Mesodermal cell (in vitro differentiated cells): ENCODE results near the gene CRYBG1.
"Not testable (repeated sequence)": the region's sequence is repeated elsewhere in the genome, so short reads cannot be mapped to it uniquely, and the experiment has no call there.

Source experiments
- H3K27ac ChIP-seq: 2 replicates; pipeline ENCODE4 v1.7.0; 2013; ENCODE audit warnings: mild to moderate bottlenecking, low read depth, low read length, moderate library complexity; ENCODE audit not compliant: severe bottlenecking
- H3K36me3 ChIP-seq: 2 replicates; pipeline ENCODE4 v1.7.1; 2013; ENCODE audit warnings: mild to moderate bottlenecking, low read length, moderate library complexity; ENCODE audit not compliant: control insufficient read depth, insufficient read depth
- H3K4me1 ChIP-seq: one replicate; pipeline ENCODE4 v1.7.1; 2013; ENCODE audit warnings: mild to moderate bottlenecking, low read length; ENCODE audit not compliant: insufficient read depth, control insufficient read depth, poor library complexity, severe bottlenecking
- H3K4me3 ChIP-seq: 2 replicates; pipeline ENCODE4 v1.7.0; 2013; ENCODE audit warnings: low read length, control low read depth, mild to moderate bottlenecking; ENCODE audit not compliant: insufficient read depth, poor library complexity, severe bottlenecking; ENCODE audit errors: extremely low read depth
- H3K9me3 ChIP-seq: 2 replicates; pipeline ENCODE4 v1.7.1; 2013; ENCODE audit warnings: mild to moderate bottlenecking, low read length, moderate library complexity; ENCODE audit not compliant: control insufficient read depth
- WGBS, 2 experiments: methylation state at CpG; one replicate each; pipeline ENCODE4 v1.1.5; 2013; ENCODE audit warnings: missing lambda C conversion rate in 2 of 2; ENCODE audit not compliant: insufficient coverage in 2 of 2; 5-methylcytosine and 5-hydroxymethylcytosine counted together

CRYBG1 gene

DNA sequence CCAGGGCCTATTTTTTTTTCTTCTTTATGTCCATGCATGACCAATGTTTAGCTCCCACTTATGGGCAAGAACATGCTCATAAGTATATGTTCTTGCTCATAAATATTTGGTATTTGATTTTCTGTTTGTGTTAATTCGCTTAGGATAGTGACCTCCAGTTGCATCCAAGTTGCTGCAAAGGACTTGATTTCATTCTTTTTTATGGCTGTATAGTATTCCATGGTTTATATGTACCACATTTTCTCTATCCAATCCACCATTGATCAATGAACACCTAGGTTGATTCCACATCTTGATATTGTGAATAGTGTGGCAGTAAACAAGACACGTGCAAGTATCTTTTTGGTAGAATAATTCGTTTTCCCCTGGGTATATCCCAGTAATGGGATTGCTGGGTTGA is 190.6 kb downstream of the CRYBG1 start:
- no peaks in the 10 kb centered on the region for H3K9me3 ChIP-seq
- H3K4me1 ChIP-seq, result peaks cover 21% of the 10 kb centered on the region
- no peak overlapping the region for H3K4me3 ChIP-seq
- no peak overlapping the region for H3K27ac ChIP-seq
- no peaks in the 10 kb centered on the region for H3K36me3 ChIP-seq
- WGBS, 2 experiments, result 83% methylated on average over 1 of the region's 3 CpGs; no CpG with 5 or more reads in 1 of the 2 experiments

DNA sequence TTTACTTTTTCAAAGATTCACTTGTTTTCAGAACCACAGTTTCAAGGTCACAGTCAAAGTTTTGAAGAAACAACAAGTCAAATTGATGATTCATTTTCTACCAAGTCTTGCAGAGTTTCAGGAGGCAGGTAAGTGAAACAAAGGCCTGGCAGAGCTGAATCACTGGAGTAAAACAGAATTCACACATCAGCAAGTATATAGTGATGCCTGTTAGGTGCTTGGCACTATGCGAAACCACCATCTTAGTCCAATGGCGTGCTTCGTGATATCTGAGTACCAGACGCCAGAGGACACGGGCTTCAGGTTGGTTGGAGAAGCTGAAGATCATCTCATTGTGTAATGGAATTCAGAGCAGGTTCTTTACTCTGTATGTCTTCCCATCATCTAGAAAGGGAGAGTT is 192.9 kb downstream of the CRYBG1 start:
- H3K36me3 ChIP-seq, result no peaks in the 10 kb centered on the region
- WGBS, 2 experiments, result 100% methylated on average over 5 of the region's 5 CpGs

DNA sequence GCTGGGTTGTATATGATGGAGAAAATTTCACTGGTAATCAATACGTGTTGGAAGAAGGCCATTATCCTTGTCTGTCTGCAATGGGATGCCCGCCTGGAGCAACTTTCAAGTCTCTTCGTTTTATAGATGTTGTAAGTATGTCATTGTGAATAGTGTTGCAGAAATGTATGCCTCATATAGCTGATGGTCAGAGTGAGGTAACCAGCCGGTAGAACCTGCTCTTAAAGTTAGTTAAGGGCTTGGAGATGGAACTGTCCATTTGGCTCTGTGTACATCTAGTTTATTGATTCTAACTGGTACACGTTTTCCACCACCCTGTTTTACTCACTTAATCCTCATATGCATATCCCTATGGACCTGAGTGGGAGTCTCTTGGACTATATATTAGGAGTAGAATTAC is 195.2 kb downstream of the CRYBG1 start:
- WGBS, 2 experiments, result 83 to 84% methylated on average over 3 to 4 of the region's 5 CpGs
- Histone ChIP-seq H3K36me3 (no peaks in the 10 kb centered on the region), H3K9me3 (no peaks in the 10 kb centered on the region), H3K4me3 (no peak overlapping the region), H3K27ac (no peak overlapping the region), H3K4me1 (no peaks in the 10 kb centered on the region)

More for the DNA sequence above, 192.9 kb downstream of the CRYBG1 start:
- Histone ChIP-seq H3K4me3 (no peak overlapping the region), H3K27ac (no peak overlapping the region), H3K9me3 (no peaks in the 10 kb centered on the region), H3K4me1 (peaks cover under 1% of the 10 kb centered on the region)

DNA sequence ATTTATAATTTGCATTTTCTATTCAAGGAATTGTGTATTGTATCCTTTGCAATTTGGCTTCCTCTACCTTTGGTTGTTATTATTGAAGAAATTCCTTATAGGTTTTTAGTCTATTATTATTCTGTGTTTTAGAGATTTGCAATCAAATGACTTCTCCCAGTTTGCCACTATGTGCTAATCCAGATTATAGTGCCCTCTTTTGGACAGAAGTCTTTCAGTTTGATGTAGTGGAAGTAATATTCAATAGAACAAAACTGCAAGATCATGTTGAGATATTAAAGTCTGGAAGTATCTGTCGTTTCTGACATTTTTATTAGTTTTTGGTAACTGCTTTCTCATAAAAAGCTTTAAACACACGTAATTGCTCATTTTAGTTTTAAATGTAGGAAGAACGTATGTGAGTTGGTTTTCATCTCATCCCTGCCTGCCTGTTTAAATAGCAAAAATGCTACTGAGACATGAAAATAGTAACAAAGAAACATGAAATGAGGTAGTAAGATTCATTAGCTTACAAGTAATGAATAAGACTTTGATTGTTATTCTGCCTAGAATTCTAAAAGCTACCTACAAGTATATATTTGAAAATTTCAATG is 195.9 kb downstream of the CRYBG1 start:
- H3K4me1 ChIP-seq, result no peaks in the 10 kb centered on the region
- no peak overlapping the region for H3K4me3 ChIP-seq
- H3K27ac ChIP-seq, result no peak overlapping the region
- H3K36me3 ChIP-seq, result no peaks in the 10 kb centered on the region
- WGBS, 2 experiments, result 80% methylated on average over 1 of the region's 3 CpGs; no CpG with 5 or more reads in 1 of the 2 experiments
- no peaks in the 10 kb centered on the region for H3K9me3 ChIP-seq

DNA sequence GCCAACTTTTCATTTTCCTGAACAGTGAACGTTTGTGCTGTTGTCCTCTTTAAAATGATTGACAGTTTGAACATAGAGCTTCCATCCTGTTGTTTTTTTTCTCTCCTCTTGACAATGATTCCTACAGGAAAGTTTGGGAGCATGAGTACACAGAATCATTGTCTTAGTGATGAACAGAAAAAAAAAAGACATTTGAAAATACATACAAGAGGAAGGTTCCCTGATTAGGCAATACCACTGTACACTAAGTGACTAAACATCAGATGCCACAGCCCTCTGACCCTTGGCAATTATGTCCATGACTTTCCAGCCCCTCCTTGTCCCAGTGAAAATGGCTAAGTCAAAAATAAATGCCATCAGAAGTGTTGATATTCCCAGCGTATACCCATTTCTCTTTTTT is 197.3 kb downstream of the CRYBG1 start:
- no peak overlapping the region for H3K4me3 ChIP-seq
- WGBS, 2 experiments, result 80 to 88% methylated on average over 1 to 2 of the region's 2 CpGs
- no peaks in the 10 kb centered on the region for H3K36me3 ChIP-seq
- H3K27ac ChIP-seq, result no peak overlapping the region
- H3K4me1 ChIP-seq, result peaks cover 5% of the 10 kb centered on the region
- H3K9me3 ChIP-seq, result no peaks in the 10 kb centered on the region

DNA sequence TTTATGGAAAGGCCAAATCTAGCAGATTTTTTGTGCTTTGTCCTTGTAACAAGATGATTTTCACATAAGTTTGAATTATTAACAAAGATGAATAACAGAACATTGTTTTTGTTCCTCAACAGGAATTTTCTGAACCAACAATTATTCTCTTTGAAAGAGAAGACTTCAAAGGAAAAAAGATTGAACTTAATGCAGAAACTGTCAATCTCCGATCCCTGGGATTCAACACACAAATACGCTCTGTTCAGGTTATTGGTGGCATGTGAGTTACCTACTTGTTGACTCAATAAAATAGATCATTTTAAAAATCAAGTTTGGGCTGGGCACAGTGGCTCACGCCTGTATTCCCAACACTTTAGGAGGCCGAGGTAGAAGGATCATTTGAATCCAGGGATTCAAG is 197.8 kb downstream of the CRYBG1 start:
- Histone ChIP-seq H3K9me3 (no peaks in the 10 kb centered on the region), H3K4me3 (no peak overlapping the region), H3K27ac (no peak overlapping the region), H3K36me3 (no peaks in the 10 kb centered on the region), H3K4me1 (peaks cover 5% of the 10 kb centered on the region)
- 88 to 94% methylated on average over 2 to 3 of the region's 4 CpGs for WGBS, 2 experiments

DNA sequence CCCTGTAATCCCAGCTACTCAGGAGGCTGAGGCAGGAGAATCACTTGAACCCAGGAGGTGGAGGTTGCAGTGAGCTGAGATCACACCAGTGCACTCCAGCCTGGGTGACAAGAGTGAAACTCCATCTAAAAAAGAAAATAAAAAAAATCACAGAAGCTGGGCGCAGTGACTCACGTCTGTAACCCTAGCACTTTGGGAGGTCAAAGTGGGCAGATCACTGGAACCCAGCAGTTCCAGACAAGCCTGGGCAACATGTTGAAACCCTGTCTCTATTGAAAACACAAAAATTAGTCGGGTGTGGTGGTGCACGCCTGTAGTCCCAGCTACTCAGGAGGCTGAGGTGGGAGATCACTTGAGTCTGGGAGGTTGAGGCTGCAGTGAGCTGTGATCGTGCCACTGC is 199.1 kb downstream of the CRYBG1 start:
- not testable (repeated sequence) for H3K4me1 ChIP-seq, H3K4me3 ChIP-seq, H3K27ac ChIP-seq, H3K36me3 ChIP-seq, H3K9me3 ChIP-seq
- 93 to 97% methylated on average over 4 to 5 of the region's 5 CpGs for WGBS, 2 experiments

DNA sequence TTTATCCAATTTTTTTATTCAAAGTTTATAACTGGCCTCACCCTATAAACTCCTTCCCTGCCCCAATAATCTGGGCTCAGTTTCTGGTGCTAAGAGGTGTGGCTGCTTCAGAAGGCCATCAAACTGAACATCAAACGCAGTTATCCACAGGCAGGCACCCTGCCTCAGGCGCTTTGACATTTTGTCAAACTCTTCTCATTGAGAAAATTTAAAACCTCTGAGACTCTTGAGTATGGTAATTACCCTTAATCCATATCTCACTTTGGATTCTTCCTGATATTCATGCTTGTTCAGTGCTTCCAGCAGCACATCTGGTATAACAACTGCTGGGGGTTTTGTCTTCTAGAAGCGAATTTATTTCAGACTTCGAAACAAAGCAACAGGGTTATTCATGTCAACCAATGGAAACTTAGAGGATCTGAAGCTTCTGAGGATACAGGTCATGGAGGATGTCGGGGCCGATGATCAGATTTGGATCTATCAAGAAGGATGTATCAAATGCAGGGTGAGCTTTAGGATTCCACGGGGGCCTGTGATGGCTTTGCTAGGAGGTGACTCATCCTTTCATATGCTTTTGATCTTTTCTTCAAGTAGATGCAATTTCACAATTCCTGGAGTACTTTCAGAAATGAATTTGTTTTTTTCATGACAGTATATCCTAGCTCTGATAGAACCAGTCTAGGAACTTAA is 200.6 kb downstream of the CRYBG1 start:
- H3K4me1 ChIP-seq, result peaks cover 5% of the 10 kb centered on the region
- WGBS, 2 experiments, result 95 to 98% methylated on average over 6 of the region's 7 CpGs
- no peaks in the 10 kb centered on the region for H3K9me3 ChIP-seq
- no peaks in the 10 kb centered on the region for H3K36me3 ChIP-seq
- H3K4me3 ChIP-seq, result no peak overlapping the region
- H3K27ac ChIP-seq, result no peak overlapping the region

DNA sequence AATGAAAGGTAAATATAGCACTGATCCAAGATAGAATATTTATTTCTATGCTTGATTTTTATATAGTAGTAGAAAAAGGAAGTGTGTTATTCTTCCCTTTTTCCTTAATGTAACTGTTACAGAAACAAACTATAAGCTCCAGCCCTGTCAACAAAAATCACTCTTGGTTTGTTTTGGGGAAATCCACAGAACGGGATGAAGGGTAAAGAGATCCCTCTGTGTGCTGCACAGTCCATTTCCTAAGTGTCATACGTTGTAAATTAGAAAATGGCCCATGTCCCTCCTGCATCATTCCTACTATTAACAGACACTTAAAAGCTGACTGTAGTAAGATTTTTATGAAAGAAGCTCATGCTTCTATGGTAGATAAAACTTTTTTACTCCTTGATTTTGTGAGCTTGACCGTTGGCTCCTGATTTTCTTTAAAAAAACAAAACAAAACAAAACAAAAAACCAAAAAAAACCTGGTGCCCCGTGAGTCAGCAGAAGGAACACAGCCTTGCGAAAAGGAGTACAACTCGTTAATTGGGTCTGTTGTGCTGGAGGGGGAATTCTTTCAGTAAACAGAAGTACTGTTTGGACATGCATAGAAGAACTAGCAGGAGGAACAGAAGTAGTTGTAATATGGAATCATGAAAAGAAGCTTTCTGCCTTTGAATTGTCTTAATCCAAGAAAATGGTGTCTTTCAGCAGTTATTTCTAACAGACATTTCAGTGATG is 201.3 kb downstream of the CRYBG1 start:
- Histone ChIP-seq H3K4me1 (peaks cover 5% of the 10 kb centered on the region), H3K9me3 (no peaks in the 10 kb centered on the region), H3K27ac (no peak overlapping the region), H3K36me3 (no peaks in the 10 kb centered on the region), H3K4me3 (no peak overlapping the region)
- 82 to 93% methylated on average over 3 of the region's 6 CpGs for WGBS, 2 experiments

DNA sequence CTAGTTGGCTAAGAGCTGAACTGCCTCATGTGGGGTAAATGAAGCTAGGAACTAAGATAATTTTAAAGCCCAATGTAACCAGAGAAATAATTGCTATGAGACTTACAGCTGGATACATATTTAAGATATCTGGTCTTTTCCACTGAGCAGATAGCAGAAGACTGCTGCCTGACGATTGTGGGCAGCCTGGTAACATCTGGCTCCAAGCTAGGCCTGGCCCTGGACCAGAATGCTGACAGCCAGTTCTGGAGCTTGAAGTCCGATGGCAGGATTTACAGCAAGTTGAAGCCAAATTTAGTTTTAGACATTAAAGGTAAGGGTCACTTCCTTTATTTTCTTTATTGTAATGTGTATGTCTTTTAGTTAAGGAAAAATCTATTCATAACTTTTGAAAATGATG is 203.1 kb downstream of the CRYBG1 start:
- H3K27ac ChIP-seq, result no peak overlapping the region
- no peak overlapping the region for H3K4me3 ChIP-seq
- no peaks in the 10 kb centered on the region for H3K36me3 ChIP-seq
- WGBS, 2 experiments, result 76 to 87% methylated on average over 1 to 2 of the region's 2 CpGs
- H3K4me1 ChIP-seq, result peaks cover 5% of the 10 kb centered on the region
- H3K9me3 ChIP-seq, result no peaks in the 10 kb centered on the region

DNA sequence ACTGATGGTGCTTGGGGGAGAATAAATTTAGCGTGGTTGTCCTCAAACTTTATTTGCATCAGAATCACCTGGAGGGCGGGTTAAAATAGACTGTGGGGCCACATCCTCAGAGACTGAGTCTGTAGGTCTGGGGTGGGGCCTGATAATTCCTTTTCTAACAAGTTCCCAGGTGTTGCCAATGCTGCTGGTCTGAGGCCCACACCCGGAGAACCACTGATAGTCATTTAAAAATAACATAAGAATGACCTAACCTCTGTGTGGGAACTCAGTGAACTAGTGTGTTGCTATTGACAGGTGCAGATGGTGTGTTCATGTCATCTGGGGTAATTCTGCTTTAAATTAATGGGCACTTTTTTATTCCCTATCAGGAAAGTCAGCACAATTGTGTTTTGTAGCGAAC is 204.0 kb downstream of the CRYBG1 start:
- Histone ChIP-seq H3K36me3 (no peaks in the 10 kb centered on the region), H3K4me3 (no peak overlapping the region), H3K9me3 (no peaks in the 10 kb centered on the region), H3K27ac (no peak overlapping the region), H3K4me1 (peaks cover 5% of the 10 kb centered on the region)
- WGBS, 2 experiments, result 100% methylated on average over 1 of the region's 4 CpGs; no CpG with 5 or more reads in 1 of the 2 experiments
